ENCODE measurements around the gene EPHX1.
"Not testable (repeated sequence)": the region's sequence is repeated elsewhere in the genome, so short reads cannot be mapped to it uniquely, and the experiment has no call there.

The EPHX1 gene
- total RNA-seq = 0.06 to 1.2 (median 0.63) reads per million in 9 experiments

- Mint-ChIP-seq H3K9me3 (no peaks in the 10 kb centered on the region), H3K27me3 (peaks cover 0 to 19% of the 10 kb centered on the region in 2 donors), H3K27ac (peak within 1 kb of the TSS; percentile 49 to 63), H3K36me3 (ENCODE audit: insufficient read depth) (peaks cover 3% of the 10 kb centered on the region), H3K4me1 (ENCODE audit: low read depth in 2 of 2) (peaks cover 7% of the 10 kb centered on the region in 2 donors), H3K4me3 (peak within 1 kb of the TSS; percentile 80 to 83)
- peak; percentile 86 for ATAC-seq (replicated peaks)
- peak; percentile 37 to 48 (median 42) for DNase-seq
Observed at GRCh38 chr1:225809842-225810578, at the start of gene EPHX1. EPHX1 (plus strand) TSS chr1:225810124; CDS start chr1:225828730, 18,606 bp downstream.

- H3K36me3 Mint-ChIP-seq (ENCODE audit: insufficient read depth) = peaks cover 3% of the 10 kb centered on the region
- peaks cover 38 to 53% of the 10 kb centered on the region in 2 donors for H3K27me3 Mint-ChIP-seq
- DNase-seq (no peak), ATAC-seq (replicated peaks) (no peak)
- H3K4me3 Mint-ChIP-seq = no peak overlapping the region
- no peaks in the 10 kb centered on the region for H3K9me3 Mint-ChIP-seq
- no peak overlapping the region for H3K27ac Mint-ChIP-seq
- peaks cover 0 to under 1% of the 10 kb centered on the region in 2 donors for H3K4me1 Mint-ChIP-seq (ENCODE audit: low read depth in 2 of 2)
Observed at GRCh38 chr1:225760531-225760930, 49.4 kb upstream of the EPHX1 start.

- not testable (repeated sequence) for H3K9me3 Mint-ChIP-seq; ATAC-seq (replicated peaks); H3K4me3 Mint-ChIP-seq
Observed at GRCh38 chr1:225761395-225761794, 48.5 kb upstream of the EPHX1 start.

GRCh38 chr1:225762002-225762441 is 47.9 kb upstream of the EPHX1 start:
- Mint-ChIP-seq H3K27me3 (peaks cover 40 to 62% of the 10 kb centered on the region in 2 donors), H3K4me1 (ENCODE audit: low read depth in 2 of 2) (no peaks in the 10 kb centered on the region), H3K9me3 (no peaks in the 10 kb centered on the region), H3K4me3 (no peak overlapping the region), H3K36me3 (ENCODE audit: insufficient read depth) (peaks cover 6% of the 10 kb centered on the region), H3K27ac (no peak overlapping the region)
- DNase-seq = no peak
- ATAC-seq (replicated peaks) = no peak

More at GRCh38 chr1:225761395-225761794, 48.5 kb upstream of the EPHX1 start:
- not testable (repeated sequence) for H3K4me1 Mint-ChIP-seq (ENCODE audit: low read depth in 2 of 2); H3K27ac Mint-ChIP-seq; DNase-seq; H3K36me3 Mint-ChIP-seq (ENCODE audit: insufficient read depth)
- peaks cover 39 to 55% of the 10 kb centered on the region in 2 donors for H3K27me3 Mint-ChIP-seq

DNA sequence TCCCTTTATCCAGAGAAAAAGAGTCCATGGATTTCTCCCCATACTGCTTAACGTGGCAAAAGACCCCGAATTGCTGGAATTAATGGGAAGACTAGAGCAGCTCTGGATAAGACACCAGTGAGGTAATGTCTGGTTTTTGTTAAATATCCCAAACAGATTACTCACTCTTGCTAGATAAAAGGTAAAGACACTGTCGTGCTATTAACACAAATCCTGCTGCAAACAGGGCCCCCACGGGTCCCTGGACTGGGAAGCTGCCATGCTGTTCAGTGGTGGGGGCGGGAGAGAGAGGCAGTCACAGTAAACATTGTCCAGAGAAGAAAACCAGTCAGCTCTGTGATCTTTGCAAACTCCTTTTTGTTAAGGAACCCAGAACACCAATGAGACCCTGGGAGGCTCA is 47.5 kb upstream of the EPHX1 start:
- H3K36me3 Mint-ChIP-seq (ENCODE audit: insufficient read depth) = peaks cover 6% of the 10 kb centered on the region
- DNase-seq (no peak), ATAC-seq (replicated peaks) (no peak)
- no peaks in the 10 kb centered on the region for H3K4me1 Mint-ChIP-seq (ENCODE audit: low read depth in 2 of 2)
- peaks cover 36 to 64% of the 10 kb centered on the region in 2 donors for H3K27me3 Mint-ChIP-seq
- no peak overlapping the region for H3K4me3 Mint-ChIP-seq
- H3K9me3 Mint-ChIP-seq = no peaks in the 10 kb centered on the region
- no peak overlapping the region for H3K27ac Mint-ChIP-seq

DNA sequence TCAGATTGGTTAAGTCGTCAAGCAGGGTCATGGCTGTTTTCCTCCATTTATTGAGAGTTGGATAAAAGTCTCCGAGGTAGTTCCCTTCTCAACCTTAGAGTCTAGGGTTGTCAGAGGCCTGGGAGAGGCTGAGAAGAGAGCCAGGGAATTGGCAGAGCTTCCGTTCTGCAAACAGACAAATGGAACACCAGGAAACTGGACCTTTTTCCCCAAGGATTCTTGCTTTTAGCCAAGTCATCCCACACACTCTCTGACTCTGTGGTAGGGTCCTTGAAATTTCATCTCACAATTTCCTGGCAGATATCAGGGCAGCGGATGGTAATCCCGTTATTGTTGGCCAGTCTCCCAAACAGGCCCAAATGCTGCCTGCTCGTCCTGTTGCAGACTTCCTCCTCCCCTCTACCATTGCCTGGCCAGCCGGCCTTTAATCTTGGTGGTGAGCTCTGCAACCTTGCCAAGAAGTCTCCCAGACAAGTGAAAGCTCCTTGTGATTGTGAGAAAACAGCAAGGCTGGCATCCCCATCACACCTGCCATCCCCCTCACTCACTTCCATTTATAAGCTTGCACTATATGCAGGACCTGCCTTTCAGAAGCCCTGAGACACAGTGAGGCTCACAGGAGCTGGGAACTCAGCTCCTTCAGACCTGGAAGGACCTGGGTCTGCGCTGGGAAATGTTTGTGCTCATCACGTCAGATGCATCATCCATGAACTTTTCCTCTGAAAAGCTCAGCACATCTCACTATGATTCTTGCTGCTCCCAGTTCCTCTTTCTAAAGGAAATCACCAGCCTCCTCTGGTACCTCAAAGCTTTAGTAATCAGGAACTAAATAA is 46.0 kb upstream of the EPHX1 start:
- DNase-seq = no peak
- ATAC-seq (replicated peaks) = no peak
- Mint-ChIP-seq H3K27ac (no peak overlapping the region), H3K36me3 (ENCODE audit: insufficient read depth) (peaks cover 6% of the 10 kb centered on the region), H3K27me3 (peaks cover 27 to 59% of the 10 kb centered on the region in 2 donors), H3K9me3 (no peaks in the 10 kb centered on the region), H3K4me3 (no peak overlapping the region), H3K4me1 (ENCODE audit: low read depth in 2 of 2) (no peaks in the 10 kb centered on the region)

DNA sequence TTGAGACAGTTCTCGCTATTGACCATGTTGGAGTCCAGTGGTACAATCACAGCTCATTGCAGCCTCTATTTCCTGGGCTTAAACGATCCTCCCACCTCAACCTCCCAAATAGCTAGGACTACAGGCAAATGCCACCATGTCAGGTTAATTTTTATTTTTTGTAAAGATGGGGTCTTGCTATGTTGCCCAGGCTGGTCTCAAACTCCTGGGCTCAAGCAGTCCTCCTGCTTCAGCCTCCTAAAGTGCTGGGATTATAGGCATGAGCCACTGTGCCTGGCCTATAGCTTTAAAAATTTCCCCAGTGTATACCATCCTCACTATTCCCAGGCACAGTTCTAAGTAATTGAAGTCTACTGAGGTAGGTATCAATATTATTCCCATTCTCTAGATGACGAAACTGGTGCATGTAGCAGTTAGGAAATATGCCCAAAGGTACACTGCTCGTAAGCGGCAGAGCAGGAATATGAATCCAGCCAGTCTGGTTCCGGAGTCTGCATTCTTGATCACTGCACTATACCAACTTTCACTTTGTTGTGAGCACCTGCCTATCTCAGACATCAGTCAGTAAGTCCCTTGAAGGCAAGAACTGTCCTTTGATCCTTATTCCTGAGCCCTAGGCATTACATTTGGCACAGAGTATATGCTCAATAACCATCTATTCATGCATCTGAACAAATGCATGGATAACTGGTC is 43.8 kb upstream of the EPHX1 start:
- no peaks in the 10 kb centered on the region for H3K4me1 Mint-ChIP-seq (ENCODE audit: low read depth in 2 of 2)
- H3K36me3 Mint-ChIP-seq (ENCODE audit: insufficient read depth) = peaks cover 6% of the 10 kb centered on the region
- ATAC-seq (replicated peaks) (no peak), DNase-seq (no peak)
- peaks cover 25 to 61% of the 10 kb centered on the region in 2 donors for H3K27me3 Mint-ChIP-seq
- H3K9me3 Mint-ChIP-seq = no peaks in the 10 kb centered on the region
- H3K4me3 Mint-ChIP-seq = no peak overlapping the region
- no peak overlapping the region for H3K27ac Mint-ChIP-seq

DNA sequence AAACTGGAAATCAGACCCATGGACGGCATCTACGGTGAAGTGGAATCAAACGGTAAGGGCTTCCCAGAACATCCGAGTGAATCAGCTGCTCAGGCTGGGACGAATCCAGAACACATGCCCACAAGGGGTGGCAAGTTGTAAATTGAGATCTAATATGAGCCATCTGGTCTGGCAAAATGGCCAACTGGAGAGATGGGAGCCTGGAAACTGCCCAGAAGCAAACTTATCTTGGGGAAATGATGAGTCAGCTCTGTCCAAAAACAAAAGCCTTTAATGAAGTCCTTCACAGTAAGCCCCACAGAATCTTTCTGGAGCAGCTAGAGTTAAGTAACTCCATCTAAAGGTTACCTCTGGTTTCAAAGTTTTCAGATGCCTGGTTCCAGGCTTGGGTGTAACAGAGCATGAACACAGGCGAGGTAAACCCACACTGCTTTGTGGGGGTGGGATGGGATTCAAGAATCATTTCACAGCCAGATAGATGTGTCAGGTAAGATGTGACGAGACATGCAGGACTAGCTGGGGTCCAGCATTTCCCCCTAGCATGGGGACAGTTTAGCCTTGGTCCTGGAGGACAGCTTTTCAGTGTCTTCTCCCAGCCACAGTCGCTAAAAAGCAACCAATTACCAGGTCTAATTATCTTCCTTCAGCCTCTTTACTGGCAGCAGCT is 42.8 kb upstream of the EPHX1 start:
- Mint-ChIP-seq H3K27ac (no peak overlapping the region), H3K4me3 (no peak overlapping the region), H3K9me3 (no peaks in the 10 kb centered on the region), H3K36me3 (ENCODE audit: insufficient read depth) (peaks cover 6% of the 10 kb centered on the region), H3K4me1 (ENCODE audit: low read depth in 2 of 2) (no peaks in the 10 kb centered on the region), H3K27me3 (peaks cover 20 to 58% of the 10 kb centered on the region in 2 donors)
- DNase-seq (no peak), ATAC-seq (replicated peaks) (no peak)

DNA sequence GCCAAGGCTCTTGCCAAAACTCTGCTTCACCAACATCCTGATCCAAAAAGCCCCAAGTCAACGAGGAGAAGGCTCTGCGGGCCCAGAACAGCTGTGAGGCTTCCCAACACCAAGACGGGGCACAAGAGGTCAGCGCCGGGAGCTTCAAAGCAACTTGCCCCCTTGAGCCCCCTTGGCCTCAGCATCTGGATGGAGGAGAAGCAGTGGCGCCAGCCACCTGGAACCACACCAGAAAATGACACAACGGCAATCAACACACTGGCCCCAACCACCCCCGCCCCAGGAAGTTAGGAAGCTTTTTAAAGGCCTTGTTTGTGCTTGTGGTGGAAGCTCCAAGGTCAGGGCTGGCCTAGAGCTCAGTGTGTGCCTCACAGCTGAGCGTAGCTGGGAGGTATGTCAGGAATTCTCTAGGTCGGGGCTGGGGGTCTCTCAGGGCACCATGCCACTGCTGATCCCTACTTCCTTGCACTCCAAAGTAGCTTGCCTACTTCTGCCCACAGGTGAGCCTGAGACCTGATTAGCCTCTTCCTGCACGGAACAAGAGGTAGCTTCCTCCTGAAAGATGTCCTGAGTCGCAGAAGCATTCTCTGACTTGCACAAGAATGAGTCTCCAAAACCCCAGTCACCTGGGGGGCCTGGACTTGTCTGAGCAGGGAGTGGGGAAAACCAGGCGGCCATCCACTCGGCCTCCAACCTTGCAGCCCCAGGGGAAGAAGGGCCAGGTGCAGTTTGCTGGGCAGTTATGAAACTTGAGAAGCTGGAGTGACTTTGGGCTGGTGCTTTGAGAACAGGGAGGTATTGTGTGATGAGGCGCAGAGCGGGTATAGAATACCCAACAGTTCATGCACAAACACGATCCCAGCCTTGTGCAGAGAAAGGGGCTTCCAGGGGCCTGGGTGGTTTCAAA is 42.0 kb upstream of the EPHX1 start:
- ATAC-seq (replicated peaks) = no peak
- H3K4me1 Mint-ChIP-seq (ENCODE audit: low read depth in 2 of 2) = no peaks in the 10 kb centered on the region
- H3K27me3 Mint-ChIP-seq = peaks cover 14 to 58% of the 10 kb centered on the region in 2 donors
- no peak for DNase-seq
- peaks cover 3% of the 10 kb centered on the region for H3K36me3 Mint-ChIP-seq (ENCODE audit: insufficient read depth)
- no peaks in the 10 kb centered on the region for H3K9me3 Mint-ChIP-seq
- H3K4me3 Mint-ChIP-seq = no peak overlapping the region
- H3K27ac Mint-ChIP-seq = no peak overlapping the region

GRCh38 chr1:225768662-225769426 is 41.1 kb upstream of the EPHX1 start:
- ATAC-seq (replicated peaks) (no peak), DNase-seq (no peak)
- H3K36me3 Mint-ChIP-seq (ENCODE audit: insufficient read depth) = peaks cover 3% of the 10 kb centered on the region
- H3K27me3 Mint-ChIP-seq = peaks cover 14 to 52% of the 10 kb centered on the region in 2 donors
- H3K27ac Mint-ChIP-seq = peak overlapping the region in 1 of 2 donors; percentile 26
- no peaks in the 10 kb centered on the region for H3K9me3 Mint-ChIP-seq
- no peaks in the 10 kb centered on the region for H3K4me1 Mint-ChIP-seq (ENCODE audit: low read depth in 2 of 2)
- H3K4me3 Mint-ChIP-seq = no peak overlapping the region

DNA sequence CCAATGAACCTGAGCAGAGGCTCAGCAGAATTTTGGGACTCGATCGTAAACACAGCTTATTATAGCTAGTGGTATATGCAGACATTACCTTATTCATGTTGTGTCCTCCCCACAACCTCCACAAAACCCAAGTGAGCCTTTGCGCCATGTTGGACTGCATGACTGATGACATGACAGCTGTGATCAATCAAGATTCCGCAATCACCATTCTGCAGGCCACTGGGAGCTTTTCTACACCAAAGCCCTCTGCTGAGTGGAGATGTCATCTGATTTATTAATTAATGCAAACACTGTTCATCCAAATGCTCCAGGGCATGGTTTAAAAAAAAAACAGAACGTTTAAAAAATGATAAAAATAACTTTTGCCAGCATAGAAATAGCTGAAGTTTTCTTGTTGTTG is 40.2 kb upstream of the EPHX1 start:
- H3K9me3 Mint-ChIP-seq = no peaks in the 10 kb centered on the region
- peak overlapping the region in 1 of 2 donors; percentile 26 for H3K27ac Mint-ChIP-seq
- H3K4me1 Mint-ChIP-seq (ENCODE audit: low read depth in 2 of 2) = no peaks in the 10 kb centered on the region
- ATAC-seq (replicated peaks) (no peak), DNase-seq (no peak)
- H3K4me3 Mint-ChIP-seq = no peak overlapping the region
- peaks cover 7 to 45% of the 10 kb centered on the region in 2 donors for H3K27me3 Mint-ChIP-seq
- H3K36me3 Mint-ChIP-seq (ENCODE audit: insufficient read depth) = peaks cover 3% of the 10 kb centered on the region

All from effector memory CD8-positive, alpha-beta T cell (primary cell).